CD4-positive, alpha-beta T cell (primary cell): ENCODE measurements around the gene KLK2. TPM values are rescaled to one million over a fixed set of nuclear protein-coding genes. Genes with fewer than 3 reads are reported as not detected.

Source experiments
- ATAC-seq: fragments of 200-7000 bp; cut with Tn5 transposase; one replicate; pipeline ENCODE4 v1.10.0; 2022; ENCODE audit warnings: mild to moderate bottlenecking; ENCODE audit not compliant: poor library complexity
- CTCF ChIA-PET: fragments of 350-600 bp; sonication (Branson Sonifier 250); formaldehyde crosslinking; loops from one replicate; lab custom pipeline; 2021; ENCODE audit warnings: antibody characterized with exemption, inconsistent platforms; lab: Charles Lee
- POLR2A ChIA-PET: fragments of 350-600 bp; sonication (Branson Sonifier 250); formaldehyde crosslinking; loops from one replicate; lab custom pipeline; 2021; ENCODE audit warnings: antibody characterized with exemption, inconsistent platforms; lab: Charles Lee
- DNase-seq, 14 experiments: peaks; one replicate each; pipeline ENCODE4 v3.0.0-alpha.2; 2013 to 2020; ENCODE audit warnings: mixed read lengths in 2 of 14
- H3K27ac ChIP-seq, 2 donors: one replicate each; pipeline versions ENCODE4 v1.5.1 to v1.7.0; 2013; ENCODE audit warnings: low read length in 2 of 2, low read depth in 1 of 2, mild to moderate bottlenecking in 1 of 2
- H3K27me3 ChIP-seq, 2 experiments: 1 replicate in 1 of 2; 2 replicates in 1 of 2; pipeline versions ENCODE4 v1.6.1 to v1.7.0; 2013; ENCODE audit warnings: low read length in 2 of 2, control low read depth in 1 of 2, mild to moderate bottlenecking in 1 of 2, moderate library complexity in 1 of 2; ENCODE audit not compliant: insufficient read depth in 2 of 2, control insufficient read depth in 1 of 2
- H3K36me3 ChIP-seq: one replicate; pipeline ENCODE4 v1.6.1; 2013; ENCODE audit warnings: low read length, control low read depth; ENCODE audit not compliant: insufficient read depth
- H3K4me1 ChIP-seq: one replicate; pipeline ENCODE4 v1.6.1; 2013; ENCODE audit warnings: low read length, control low read depth; ENCODE audit not compliant: insufficient read depth
- H3K4me3 ChIP-seq: one replicate; pipeline ENCODE4 v1.5.1; 2013; ENCODE audit warnings: mild to moderate bottlenecking, low read length, moderate library complexity
- H3K9me3 ChIP-seq, 2 experiments: 1 replicate in 1 of 2; 2 replicates in 1 of 2; pipeline versions ENCODE4 v1.6.1 to v1.7.0; 2013; ENCODE audit warnings: low read length in 2 of 2, mild to moderate bottlenecking in 2 of 2, control low read depth in 1 of 2, moderate library complexity in 1 of 2; ENCODE audit not compliant: control insufficient read depth in 1 of 2, insufficient read depth in 1 of 2
- H3K27ac Mint-ChIP-seq: one replicate; pipeline ENCODE4 v1.8.0; 2020; ENCODE audit warnings: mixed read lengths
- H3K27me3 Mint-ChIP-seq: one replicate; pipeline ENCODE4 v1.8.0; 2021; ENCODE audit warnings: mixed read lengths
- H3K36me3 Mint-ChIP-seq: one replicate; pipeline ENCODE4 v1.8.0; 2021; ENCODE audit warnings: low read depth, mixed read lengths
- H3K4me1 Mint-ChIP-seq: one replicate; pipeline ENCODE4 v1.8.0; 2021; ENCODE audit warnings: low read depth, mixed read lengths
- H3K4me3 Mint-ChIP-seq: one replicate; pipeline ENCODE4 v1.8.0; 2020; ENCODE audit warnings: mild to moderate bottlenecking, mixed read lengths
- H3K9me3 Mint-ChIP-seq: one replicate; pipeline ENCODE4 v1.8.0; 2020; ENCODE audit warnings: mixed read lengths
- CTCF ChIP-seq: fragments of 200-600 bp; IDR thresholded peaks from one replicate; pipeline ENCODE4 v1.8.0; 2022; ENCODE audit warnings: antibody characterized with exemption, mild to moderate bottlenecking
- intact Hi-C, 2 experiments: fragments of 100-400 bp; cut with DNase I in 1 of 2; cut with micrococcal nuclease in 1 of 2; formaldehyde crosslinking; loops; one replicate each; pipeline versions ENCODE4 v1.15.1 to v1.9.0; 2023 to 2025; cut with DNase I, micrococcal nuclease
- total RNA-seq, 174 experiments: library from RNA in 2 of 174; stranded (reverse) in 2 of 174; gene quantifications; one replicate each; pipeline ENCODE4 v1.2.3 and lab custom pipeline; 2021 to 2026

KLK2 gene
- total RNA-seq, 2 experiments from 2014 or later = not detected

- no peak overlapping the region for H3K4me3 Mint-ChIP-seq
- H3K4me1 ChIP-seq = peaks cover 8% of the 10 kb centered on the region
- no peaks in the 10 kb centered on the region for H3K36me3 ChIP-seq
- peaks cover 8% of the 10 kb centered on the region for H3K4me1 Mint-ChIP-seq
- H3K36me3 Mint-ChIP-seq = no peaks in the 10 kb centered on the region
- CTCF ChIA-PET = no interaction called here
- H3K27me3 ChIP-seq = peaks cover 32 to 65% of the 10 kb centered on the region in 2 experiments
- POLR2A ChIA-PET = no interaction called here
- intact Hi-C loops = no loop called here
- H3K27me3 Mint-ChIP-seq = peaks cover 7% of the 10 kb centered on the region
- ATAC-seq (no peak), DNase-seq (no peak)
- H3K9me3 ChIP-seq = peaks cover 0 to 26% of the 10 kb centered on the region in 2 experiments
- no peak for TF ChIP-seq CTCF
- H3K27ac ChIP-seq = no peak overlapping the region
- H3K27ac Mint-ChIP-seq = no peak overlapping the region
- no peak overlapping the region for H3K4me3 ChIP-seq
- H3K9me3 Mint-ChIP-seq = no peaks in the 10 kb centered on the region
These were observed 37.5 kb downstream of the KLK2 start for GRCh38 chr19:50910722-50911121.

- Histone ChIP-seq H3K27ac (no peak within 1 kb of the TSS), H3K9me3 (peaks cover 0 to 26% of the 10 kb centered on the region in 2 experiments), H3K27me3 (peaks cover 28 to 63% of the 10 kb centered on the region in 2 experiments), H3K4me1 (peaks cover 8% of the 10 kb centered on the region), H3K4me3 (no peak within 1 kb of the TSS), H3K36me3 (no peaks in the 10 kb centered on the region)
- Mint-ChIP-seq H3K27ac (no peak within 1 kb of the TSS), H3K4me3 (no peak within 1 kb of the TSS), H3K4me1 (peaks cover 8% of the 10 kb centered on the region), H3K36me3 (no peaks in the 10 kb centered on the region), H3K27me3 (peaks cover 6% of the 10 kb centered on the region), H3K9me3 (no peaks in the 10 kb centered on the region)
- ChIA-PET CTCF (no interaction called here), POLR2A (no interaction called here)
- TF ChIP-seq CTCF = no peak
- intact Hi-C loops = no loop called here
- ATAC-seq (no peak), DNase-seq (no peak)
These were observed 38.2 kb downstream of the KLK2 start, which contains the start of gene KLK4 for GRCh38 chr19:50911206-50912101. Gene KLK4, minus strand, starts transcription at chr19:50911395. Its CDS starts 657 bp downstream, at chr19:50910738.

- ChIA-PET POLR2A (no interaction called here), CTCF (no interaction called here)
- Mint-ChIP-seq H3K4me1 (peaks cover 8% of the 10 kb centered on the region), H3K27ac (no peak overlapping the region), H3K9me3 (no peaks in the 10 kb centered on the region), H3K4me3 (no peak overlapping the region), H3K27me3 (peaks cover 10% of the 10 kb centered on the region), H3K36me3 (no peaks in the 10 kb centered on the region)
- ATAC-seq = no peak
- Histone ChIP-seq H3K27me3 (peaks cover 29 to 70% of the 10 kb centered on the region in 2 experiments), H3K4me1 (peaks cover 8% of the 10 kb centered on the region), H3K9me3 (peaks cover 0 to 26% of the 10 kb centered on the region in 2 experiments), H3K36me3 (no peaks in the 10 kb centered on the region), H3K27ac (no peak overlapping the region), H3K4me3 (no peak overlapping the region)
- intact Hi-C loops = no loop called here
- no peak for DNase-seq
- no peak for TF ChIP-seq CTCF
These were observed 38.9 kb downstream of the KLK2 start for GRCh38 chr19:50912102-50912599.
